Neural cell (in vitro differentiated cells): ENCODE data around the gene INPP5A.

Source experiments
- EP300 ChIP-seq: fragments of 450-650 bp; conservative IDR thresholded peaks from 2 replicates; pipeline ENCODE4 v1.6.1; 2014; ENCODE audit warnings: antibody characterized with exemption, mild to moderate bottlenecking, moderate library complexity; ENCODE audit not compliant: poor library complexity, severe bottlenecking
- EZH2 ChIP-seq: fragments of 200-600, 300-800 bp; shearing (Covaris generic), sonication (generic); IDR thresholded peaks from 2 replicates; pipeline ENCODE4 v1.6.1; 2014; ENCODE audit warnings: antibody characterized with exemption, low read length, borderline replicate concordance, mild to moderate bottlenecking; ENCODE audit not compliant: insufficient read depth, poor library complexity, severe bottlenecking
- MXI1 ChIP-seq: fragments of 450-650 bp; conservative IDR thresholded peaks from 2 replicates; pipeline ENCODE4 v1.6.1; 2014; ENCODE audit warnings: antibody characterized with exemption, mild to moderate bottlenecking; ENCODE audit not compliant: poor library complexity, severe bottlenecking
- POLR2AphosphoS5 ChIP-seq: IDR thresholded peaks from 2 replicates; pipeline ENCODE4 v1.6.1; 2012
- RAD21 ChIP-seq: fragments of 450-650 bp; conservative IDR thresholded peaks from 2 replicates; pipeline ENCODE4 v1.6.1; 2014; ENCODE audit warnings: antibody characterized with exemption, mild to moderate bottlenecking, moderate library complexity
- SMC3 ChIP-seq: fragments of 450-650 bp; conservative IDR thresholded peaks from 2 replicates; pipeline ENCODE4 v1.6.1; 2014; ENCODE audit warnings: antibody characterized with exemption, mild to moderate bottlenecking, moderate library complexity; ENCODE audit not compliant: poor library complexity
- TAF1 ChIP-seq: IDR thresholded peaks from 2 replicates; pipeline ENCODE4 v1.6.1; 2012; ENCODE audit warnings: low read depth
- TF ChIP-seq, protein P1 (sequence below): fragments of 450-650 bp; IDR thresholded peaks from 2 replicates; pipeline ENCODE4 v1.5.1; 2014; ENCODE audit warnings: antibody characterized with exemption, mild to moderate bottlenecking, moderate library complexity; ENCODE audit not compliant: poor library complexity, severe bottlenecking
- TF ChIP-seq, protein P2 (sequence below): IDR thresholded peaks from 2 replicates; pipeline ENCODE4 v1.6.1; 2012; ENCODE audit warnings: borderline replicate concordance

DNA sequence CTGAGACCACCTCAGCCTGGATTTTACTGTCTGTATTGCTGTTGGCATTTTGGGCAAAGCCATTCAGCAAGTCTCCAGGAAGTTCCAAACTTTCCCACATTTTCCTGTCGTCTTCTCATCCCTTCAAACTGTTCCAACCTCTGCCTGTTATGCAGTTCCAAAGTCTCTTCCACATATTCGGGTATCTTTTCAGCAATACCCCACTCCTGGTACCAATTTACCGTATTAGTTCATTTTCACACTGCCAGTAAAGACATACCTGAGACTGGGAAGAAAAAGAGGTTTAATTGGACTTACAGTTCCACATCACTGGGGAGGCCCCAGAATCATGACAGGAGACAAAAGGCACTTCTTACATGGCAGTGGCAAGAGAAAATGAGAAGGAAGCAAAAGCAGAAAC is 62.8 kb downstream of the INPP5A start:
- TF ChIP-seq MXI1: no peak
- TF ChIP-seq, protein P1, sequence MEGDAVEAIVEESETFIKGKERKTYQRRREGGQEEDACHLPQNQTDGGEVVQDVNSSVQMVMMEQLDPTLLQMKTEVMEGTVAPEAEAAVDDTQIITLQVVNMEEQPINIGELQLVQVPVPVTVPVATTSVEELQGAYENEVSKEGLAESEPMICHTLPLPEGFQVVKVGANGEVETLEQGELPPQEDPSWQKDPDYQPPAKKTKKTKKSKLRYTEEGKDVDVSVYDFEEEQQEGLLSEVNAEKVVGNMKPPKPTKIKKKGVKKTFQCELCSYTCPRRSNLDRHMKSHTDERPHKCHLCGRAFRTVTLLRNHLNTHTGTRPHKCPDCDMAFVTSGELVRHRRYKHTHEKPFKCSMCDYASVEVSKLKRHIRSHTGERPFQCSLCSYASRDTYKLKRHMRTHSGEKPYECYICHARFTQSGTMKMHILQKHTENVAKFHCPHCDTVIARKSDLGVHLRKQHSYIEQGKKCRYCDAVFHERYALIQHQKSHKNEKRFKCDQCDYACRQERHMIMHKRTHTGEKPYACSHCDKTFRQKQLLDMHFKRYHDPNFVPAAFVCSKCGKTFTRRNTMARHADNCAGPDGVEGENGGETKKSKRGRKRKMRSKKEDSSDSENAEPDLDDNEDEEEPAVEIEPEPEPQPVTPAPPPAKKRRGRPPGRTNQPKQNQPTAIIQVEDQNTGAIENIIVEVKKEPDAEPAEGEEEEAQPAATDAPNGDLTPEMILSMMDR: no peak
- TF ChIP-seq EP300: no peak
- TF ChIP-seq, protein P2, sequence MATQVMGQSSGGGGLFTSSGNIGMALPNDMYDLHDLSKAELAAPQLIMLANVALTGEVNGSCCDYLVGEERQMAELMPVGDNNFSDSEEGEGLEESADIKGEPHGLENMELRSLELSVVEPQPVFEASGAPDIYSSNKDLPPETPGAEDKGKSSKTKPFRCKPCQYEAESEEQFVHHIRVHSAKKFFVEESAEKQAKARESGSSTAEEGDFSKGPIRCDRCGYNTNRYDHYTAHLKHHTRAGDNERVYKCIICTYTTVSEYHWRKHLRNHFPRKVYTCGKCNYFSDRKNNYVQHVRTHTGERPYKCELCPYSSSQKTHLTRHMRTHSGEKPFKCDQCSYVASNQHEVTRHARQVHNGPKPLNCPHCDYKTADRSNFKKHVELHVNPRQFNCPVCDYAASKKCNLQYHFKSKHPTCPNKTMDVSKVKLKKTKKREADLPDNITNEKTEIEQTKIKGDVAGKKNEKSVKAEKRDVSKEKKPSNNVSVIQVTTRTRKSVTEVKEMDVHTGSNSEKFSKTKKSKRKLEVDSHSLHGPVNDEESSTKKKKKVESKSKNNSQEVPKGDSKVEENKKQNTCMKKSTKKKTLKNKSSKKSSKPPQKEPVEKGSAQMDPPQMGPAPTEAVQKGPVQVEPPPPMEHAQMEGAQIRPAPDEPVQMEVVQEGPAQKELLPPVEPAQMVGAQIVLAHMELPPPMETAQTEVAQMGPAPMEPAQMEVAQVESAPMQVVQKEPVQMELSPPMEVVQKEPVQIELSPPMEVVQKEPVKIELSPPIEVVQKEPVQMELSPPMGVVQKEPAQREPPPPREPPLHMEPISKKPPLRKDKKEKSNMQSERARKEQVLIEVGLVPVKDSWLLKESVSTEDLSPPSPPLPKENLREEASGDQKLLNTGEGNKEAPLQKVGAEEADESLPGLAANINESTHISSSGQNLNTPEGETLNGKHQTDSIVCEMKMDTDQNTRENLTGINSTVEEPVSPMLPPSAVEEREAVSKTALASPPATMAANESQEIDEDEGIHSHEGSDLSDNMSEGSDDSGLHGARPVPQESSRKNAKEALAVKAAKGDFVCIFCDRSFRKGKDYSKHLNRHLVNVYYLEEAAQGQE: no peak
- no peak for TF ChIP-seq TAF1
- TF ChIP-seq SMC3: no peak
- TF ChIP-seq POLR2AphosphoS5: no peak
- TF ChIP-seq RAD21: no peak
- no peak for TF ChIP-seq EZH2
